ENCODE results near the gene ASPHD2.

The ASPHD2 gene

GRCh38 chr22:26484360-26484706, 55.3 kb downstream of the ASPHD2 start:
- peak overlapping the region; percentile 93 for H3K4me3 ChIP-seq (ENCODE audit: control insufficient read depth, low read depth, low read length)
- DNase-seq (ENCODE audit: low read depth), result no peak
- TF ChIP-seq CTCF (IDR thresholded peaks at IDR 0.05; ENCODE audit: control insufficient read depth, insufficient read depth, low read depth, low read length, missing control alignments), result no peak

GRCh38 chr22:26485013-26485412, 56.0 kb downstream of the ASPHD2 start:
- TF ChIP-seq CTCF (IDR thresholded peaks at IDR 0.05; ENCODE audit: control insufficient read depth, insufficient read depth, low read depth, low read length, missing control alignments), result no peak
- no peak for DNase-seq (ENCODE audit: low read depth)
- H3K4me3 ChIP-seq (ENCODE audit: control insufficient read depth, low read depth, low read length), result no peak overlapping the region

- TF ChIP-seq CTCF (IDR thresholded peaks at IDR 0.05; ENCODE audit: control insufficient read depth, insufficient read depth, low read depth, low read length, missing control alignments), result no peak
- no peak for DNase-seq (ENCODE audit: low read depth)
- no peak overlapping the region for H3K4me3 ChIP-seq (ENCODE audit: control insufficient read depth, low read depth, low read length)
Observed at GRCh38 chr22:26485806-26486390, 56.8 kb downstream of the ASPHD2 start.

- TF ChIP-seq CTCF (IDR thresholded peaks at IDR 0.05; ENCODE audit: control insufficient read depth, insufficient read depth, low read depth, low read length, missing control alignments), result no peak
- no peak overlapping the region for H3K4me3 ChIP-seq (ENCODE audit: control insufficient read depth, low read depth, low read length)
- no peak for DNase-seq (ENCODE audit: low read depth)
Observed at GRCh38 chr22:26486394-26486793, 57.3 kb downstream of the ASPHD2 start.

GRCh38 chr22:26487996-26488395, 58.9 kb downstream of the ASPHD2 start:
- no peak overlapping the region for H3K4me3 ChIP-seq (ENCODE audit: control insufficient read depth, low read depth, low read length)
- no peak for DNase-seq (ENCODE audit: low read depth)
- no peak for TF ChIP-seq CTCF (IDR thresholded peaks at IDR 0.05; ENCODE audit: control insufficient read depth, insufficient read depth, low read depth, low read length, missing control alignments)

- no peak for TF ChIP-seq CTCF (IDR thresholded peaks at IDR 0.05; ENCODE audit: control insufficient read depth, insufficient read depth, low read depth, low read length, missing control alignments)
- no peak overlapping the region for H3K4me3 ChIP-seq (ENCODE audit: control insufficient read depth, low read depth, low read length)
- DNase-seq (ENCODE audit: low read depth), result no peak
Observed at GRCh38 chr22:26489447-26490036, 60.5 kb downstream of the ASPHD2 start.
